Right lobe of liver (tissue), 6 donors: ENCODE measurements around the gene ROR2. TPM values are rescaled to one million over a fixed set of nuclear protein-coding genes. Genes with fewer than 3 reads are reported as not detected.

Experiments
- ATAC-seq, 4 donors: fragments of 200-7000 bp; cut with Tn5 transposase; one replicate each; pipeline ENCODE4 v1.9.1; 2020; ENCODE audit warnings: mild to moderate bottlenecking in 4 of 4, moderate library complexity in 4 of 4
- DNase-seq, 3 donors: peaks; one replicate each; pipeline ENCODE4 v3.0.0-alpha.2; 2020
- H3K27ac ChIP-seq, 3 donors: fragments of 200-600 bp; one replicate each; pipeline ENCODE4 v1.8.0; 2022
- H3K27me3 ChIP-seq, 2 donors: fragments of 200-600 bp; one replicate each; pipeline ENCODE4 v1.8.0; 2022
- H3K36me3 ChIP-seq, 4 donors: fragments of 200-600 bp; sonication (generic) in 1 of 4; one replicate each; pipeline versions ENCODE4 v1.5.1 to v1.8.0; 2017 to 2022; ENCODE audit warnings: control low read depth in 1 of 4
- H3K4me1 ChIP-seq, 4 donors: fragments of 200-600 bp; sonication (generic) in 1 of 4; one replicate each; pipeline versions ENCODE4 v1.5.1 to v1.8.0; 2017 to 2022; ENCODE audit warnings: control low read depth in 1 of 4
- H3K4me3 ChIP-seq, 3 donors: fragments of 200-600 bp; one replicate each; pipeline ENCODE4 v1.8.0; 2022
- H3K9me3 ChIP-seq, 4 donors: fragments of 200-600 bp; sonication (generic) in 1 of 4; one replicate each; pipeline versions ENCODE4 v1.5.1 to v1.8.0; 2017 to 2022; ENCODE audit warnings: control low read depth in 1 of 4
- CTCF ChIP-seq, 4 donors: fragments of 200-600 bp in 3 of 4; fragments of 450-650 bp in 1 of 4; IDR thresholded peaks; one replicate each; pipeline versions ENCODE4 v1.5.1 to v1.8.0; 2016 to 2022; ENCODE audit warnings: antibody characterized with exemption in 4 of 4, mild to moderate bottlenecking in 2 of 4
- POLR2A ChIP-seq: fragments of 450-650 bp; IDR thresholded peaks from one replicate; pipeline ENCODE4 v1.6.1; 2017; ENCODE audit warnings: antibody characterized with exemption, mild to moderate bottlenecking
- WGBS: methylation state at CpG from one replicate; pipeline ENCODE4 v1.1.6; 2018; ENCODE audit warnings: low coverage, low lambda C conversion rate; ENCODE audit not compliant: insufficient coverage; ENCODE audit errors: missing lambda C conversion rate; 5-methylcytosine and 5-hydroxymethylcytosine counted together
- intact Hi-C, 2 donors: fragments of 100-400 bp; cut with DNase I; formaldehyde crosslinking; loops; one replicate each; pipeline versions ENCODE4 v1.11.2 to v1.14.1; 2022
- total RNA-seq, 6 experiments: library from RNA; depleted of rRNA in 2 of 6; stranded (reverse); fragments of >200 nt in 2 of 6; fragmentation: NEBNext Ultra II Directional in 3 of 6; extraction: Animal tissue kit (Norgen Biotek cat#: 25700) in 3 of 6; gene quantifications; one replicate each; pipeline versions ENCODE4 v1.1.0 to v1.2.4, GENCODE V29; 2016 to 2023
- donor health status: DM: no; HTN: yes; CAD: no.
- donor health status: DM: no; HTN: no; CAD: no.
- donor health status: DM: no; HTN: no; CAD: no.
- donor health status: DM: no; HTN: yes; CAD: no.
- donor health status: DM: no; HTN: yes; CAD: no.

Gene ROR2
- total RNA-seq, 6 experiments from 2014 or later, result 0.12 to 1.2 (median 0.49) TPM; not detected in 1

GRCh38 chr9:91720751-91721705, 229.0 kb downstream of the ROR2 start:
- 31% methylated on average over 12 of the region's 16 CpGs for WGBS
- no peak overlapping the region for H3K4me3 ChIP-seq
- H3K9me3 ChIP-seq, result no peaks in the 10 kb centered on the region
- no peak for TF ChIP-seq CTCF (IDR thresholded peaks at IDR 0.05)
- TF ChIP-seq POLR2A, result no peak
- no peaks in the 10 kb centered on the region for H3K36me3 ChIP-seq
- no peak for DNase-seq
- intact Hi-C loops, result loop anchor here (5.0 to 10.0 kb wide), 2 partner anchors 806 to 809 kb away; no protein-coding TSS in a partner anchor
- H3K4me1 ChIP-seq, result no peaks in the 10 kb centered on the region
- no peak for ATAC-seq
- H3K27ac ChIP-seq, result no peak overlapping the region
- H3K27me3 ChIP-seq, result no peaks in the 10 kb centered on the region

- WGBS, result 55% methylated on average over 3 of the region's 3 CpGs
- no peak for TF ChIP-seq CTCF (IDR thresholded peaks at IDR 0.05)
- no peak for TF ChIP-seq POLR2A
- intact Hi-C loops, result loop anchor here (5.0 to 10.0 kb wide), 2 partner anchors 806 to 808 kb away; no protein-coding TSS in a partner anchor
Observed at GRCh38 chr9:91720313-91720712, 229.7 kb downstream of the ROR2 start.

GRCh38 chr9:91718071-91718470, 232.0 kb downstream of the ROR2 start:
- no peak for ATAC-seq
- Histone ChIP-seq H3K36me3 (no peaks in the 10 kb centered on the region), H3K9me3 (no peaks in the 10 kb centered on the region), H3K27ac (no peak overlapping the region), H3K4me3 (no peak overlapping the region), H3K4me1 (no peaks in the 10 kb centered on the region), H3K27me3 (peaks cover 0 to 5% of the 10 kb centered on the region in 2 donors)
- DNase-seq, result no peak
- intact Hi-C loops, result no loop called here
- TF ChIP-seq CTCF (IDR thresholded peaks at IDR 0.05) (no peak), POLR2A (no peak)
- 80% methylated on average over 6 of the region's 9 CpGs for WGBS

More at GRCh38 chr9:91720313-91720712, 229.7 kb downstream of the ROR2 start:
- Histone ChIP-seq H3K27me3 (no peaks in the 10 kb centered on the region), H3K4me1 (no peaks in the 10 kb centered on the region), H3K9me3 (no peaks in the 10 kb centered on the region), H3K27ac (no peak overlapping the region), H3K36me3 (no peaks in the 10 kb centered on the region), H3K4me3 (no peak overlapping the region)
- ATAC-seq, result no peak
- no peak for DNase-seq

- no peak for ATAC-seq
- WGBS, result 67% methylated on average over 6 of the region's 7 CpGs
- Histone ChIP-seq H3K36me3 (no peaks in the 10 kb centered on the region), H3K27me3 (peaks cover 0 to 5% of the 10 kb centered on the region in 2 donors), H3K4me1 (no peaks in the 10 kb centered on the region), H3K9me3 (no peaks in the 10 kb centered on the region), H3K27ac (no peak overlapping the region), H3K4me3 (no peak overlapping the region)
- no peak for TF ChIP-seq CTCF (IDR thresholded peaks at IDR 0.05)
- TF ChIP-seq POLR2A, result no peak
- DNase-seq, result no peak
- intact Hi-C loops, result no loop called here
Observed at GRCh38 chr9:91716815-91717214, 233.2 kb downstream of the ROR2 start.
